Liver (tissue), 9 donors: ENCODE measurements around the gene FEM1B. TPM values are rescaled to one million over a fixed set of nuclear protein-coding genes. Genes with fewer than 3 reads are reported as not detected.

Experiments
- DNase-seq: peaks from one replicate; pipeline ENCODE4 v3.0.0-alpha.2; 2017; ENCODE audit warnings: low spot score
- H3K27ac ChIP-seq, 2 donors: one replicate each; pipeline ENCODE4 v1.7.0; 2013; ENCODE audit warnings: inconsistent platforms in 2 of 2, low read length in 2 of 2, control low read depth in 1 of 2, low read depth in 1 of 2, mild to moderate bottlenecking in 1 of 2
- H3K27me3 ChIP-seq, 4 donors: one replicate each; pipeline versions ENCODE4 v1.6.1 to v1.7.0; 2013; ENCODE audit warnings: low read length in 3 of 4, inconsistent platforms in 1 of 4, mild to moderate bottlenecking in 1 of 4, moderate library complexity in 1 of 4; ENCODE audit not compliant: control insufficient read depth in 4 of 4, insufficient read depth in 4 of 4
- H3K36me3 ChIP-seq, 4 donors: one replicate each; pipeline versions ENCODE4 v1.6.1 to v1.7.0; 2013; ENCODE audit warnings: low read length in 3 of 4, mild to moderate bottlenecking in 3 of 4, low read depth in 1 of 4, moderate library complexity in 1 of 4; ENCODE audit not compliant: control insufficient read depth in 4 of 4, insufficient read depth in 3 of 4
- H3K4me1 ChIP-seq, 4 donors: one replicate each; pipeline versions ENCODE4 v1.6.1 to v1.7.0; 2013; ENCODE audit warnings: low read length in 3 of 4, mild to moderate bottlenecking in 3 of 4, moderate library complexity in 1 of 4; ENCODE audit not compliant: control insufficient read depth in 4 of 4, insufficient read depth in 4 of 4
- H3K4me3 ChIP-seq, 3 donors: one replicate each; pipeline versions ENCODE4 v1.6.1 to v1.7.0; 2013; ENCODE audit warnings: low read length in 3 of 3, control low read depth in 1 of 3, low read depth in 1 of 3, mild to moderate bottlenecking in 1 of 3
- H3K9ac ChIP-seq, 2 donors: one replicate each; pipeline ENCODE4 v1.7.0; 2013; ENCODE audit warnings: low read length in 2 of 2, mild to moderate bottlenecking in 2 of 2, moderate library complexity in 2 of 2, control low read depth in 1 of 2, low read depth in 1 of 2
- H3K9me3 ChIP-seq, 4 donors: one replicate each; pipeline versions ENCODE4 v1.6.1 to v1.7.0; 2013; ENCODE audit warnings: low read length in 3 of 4; ENCODE audit not compliant: control insufficient read depth in 4 of 4
- EGR1 ChIP-seq, 2 donors: IDR thresholded peaks; 2 replicates each; pipeline ENCODE4 v1.6.1; 2016 to 2018; ENCODE audit warnings: antibody characterized with exemption in 2 of 2, low read depth in 2 of 2
- FOXA1 ChIP-seq: IDR thresholded peaks from 2 replicates; pipeline ENCODE4 v1.6.1; 2016; ENCODE audit warnings: antibody characterized with exemption
- FOXA2 ChIP-seq: IDR thresholded peaks from 2 replicates; pipeline ENCODE4 v1.6.1; 2016; ENCODE audit warnings: antibody characterized with exemption
- GABPA ChIP-seq, 2 donors: IDR thresholded peaks in 1 of 2; conservative IDR thresholded peaks in 1 of 2; 2 replicates each; pipeline ENCODE4 v1.6.1; 2016; ENCODE audit warnings: antibody characterized with exemption in 2 of 2, mild to moderate bottlenecking in 1 of 2, moderate library complexity in 1 of 2
- HNF4A ChIP-seq, 2 donors: conservative IDR thresholded peaks; 2 replicates each; pipeline ENCODE4 v1.6.1; 2016; ENCODE audit warnings: antibody characterized with exemption in 2 of 2, mild to moderate bottlenecking in 2 of 2
- HNF4G ChIP-seq: IDR thresholded peaks from 2 replicates; pipeline ENCODE4 v1.6.1; 2016; ENCODE audit warnings: antibody characterized with exemption
- JUND ChIP-seq, 2 donors: IDR thresholded peaks; 2 replicates each; pipeline ENCODE4 v1.6.1; 2016; ENCODE audit warnings: antibody characterized with exemption in 2 of 2
- MAX ChIP-seq: IDR thresholded peaks from 2 replicates; pipeline ENCODE4 v1.6.1; 2016; ENCODE audit warnings: antibody characterized with exemption
- NR2F2 ChIP-seq: IDR thresholded peaks from 2 replicates; pipeline ENCODE4 v1.6.1; 2016; ENCODE audit warnings: antibody characterized with exemption
- RAD21 ChIP-seq, 2 donors: IDR thresholded peaks; 2 replicates each; pipeline ENCODE4 v1.6.1; 2016; ENCODE audit warnings: antibody characterized with exemption in 2 of 2, mild to moderate bottlenecking in 2 of 2
- RXRA ChIP-seq, 2 donors: IDR thresholded peaks; 2 replicates each; pipeline ENCODE4 v1.6.1; 2017 to 2018; ENCODE audit warnings: antibody characterized with exemption in 2 of 2, mild to moderate bottlenecking in 1 of 2
- SP1 ChIP-seq: IDR thresholded peaks from 2 replicates; pipeline ENCODE4 v1.6.1; 2018; ENCODE audit warnings: antibody characterized with exemption, mild to moderate bottlenecking
- TAF1 ChIP-seq: conservative IDR thresholded peaks from 2 replicates; pipeline ENCODE4 v1.6.1; 2016; ENCODE audit warnings: antibody characterized with exemption, mild to moderate bottlenecking
- YY1 ChIP-seq: IDR thresholded peaks from 2 replicates; pipeline ENCODE4 v1.6.1; 2016; ENCODE audit warnings: antibody characterized with exemption, mild to moderate bottlenecking
- whole genome bisulfite sequencing: extraction: QIAGEN DNeasy Blood & Tissue Kit; methylation state at CpG from one replicate; pipeline ENCODE4 v1.1.7; 2013; 5-methylcytosine and 5-hydroxymethylcytosine counted together
- polyA plus RNA-seq, 2 donors: library from polyadenylated mRNA; stranded (reverse) in 1 of 2; unstranded in 1 of 2; fragments of 200-250 nt in 1 of 2; fragments of >200 nt in 1 of 2; fragmentation: Nextera tagmentation in 1 of 2; extraction: Ambion mirVana in 1 of 2; gene quantifications; one replicate each; pipeline versions ENCODE4 v1.2.1 to v1.2.3, GENCODE V29; 2013 to 2015
- total RNA-seq, 2 donors: library from RNA; depleted of rRNA; stranded (reverse); fragments of >200 nt; gene quantifications; one replicate each; pipeline ENCODE4 v1.2.3, GENCODE V29; 2014
- TF ChIP-seq, protein P1 (sequence below): IDR thresholded peaks from 2 replicates; pipeline ENCODE4 v1.6.1; 2016; ENCODE audit warnings: antibody characterized with exemption
- TF ChIP-seq, protein P2 (sequence below): IDR thresholded peaks from 2 replicates; pipeline ENCODE4 v1.6.1; 2016; ENCODE audit warnings: antibody characterized with exemption
- TF ChIP-seq, protein P3 (sequence below): IDR thresholded peaks from 2 replicates; pipeline ENCODE4 v1.6.1; 2016; ENCODE audit warnings: antibody characterized with exemption, mild to moderate bottlenecking
- donor health status: healthy.
- donor health status: healthy.
- donor health status: healthy.
- donor health status: healthy.
- donor health status: healthy.

FEM1B gene
- total and polyA plus RNA-seq, 4 donors, result 6.2 to 39.5 (median 17.8) TPM

DNA sequence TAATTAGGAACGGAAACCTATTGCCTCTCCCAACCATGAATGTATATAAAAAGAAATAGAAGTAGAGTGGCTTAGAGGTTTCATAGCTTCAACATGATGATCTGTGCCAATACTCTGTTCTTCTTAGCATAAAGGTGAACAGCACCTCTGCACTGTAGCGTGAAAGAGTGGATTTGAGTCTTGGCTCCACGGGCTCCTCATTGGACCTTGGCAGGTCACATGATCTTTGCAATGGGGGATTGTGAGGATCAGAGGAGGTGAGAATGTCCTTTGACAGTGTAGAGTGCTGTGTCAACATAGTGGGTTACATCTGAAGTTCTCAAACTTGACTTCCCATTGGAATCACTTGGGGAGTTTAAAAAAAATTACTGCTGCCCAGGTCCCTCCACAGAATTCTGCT is 51.4 kb downstream of the FEM1B start:
- Histone ChIP-seq H3K27me3 (no peaks in the 10 kb centered on the region), H3K27ac (no peak overlapping the region), H3K4me3 (no peak overlapping the region), H3K9me3 (no peaks in the 10 kb centered on the region), H3K9ac (no peak overlapping the region), H3K36me3 (no peaks in the 10 kb centered on the region), H3K4me1 (no peaks in the 10 kb centered on the region)
- DNase-seq, result no peak
- TF ChIP-seq FOXA2 (no peak), FOXA1 (no peak), NR2F2 (no peak)
- WGBS, result 94% methylated on average over 3 of the region's 3 CpGs

GRCh38 chr15:68330416-68330815 is 52.9 kb downstream of the FEM1B start:
- DNase-seq, result no peak
- TF ChIP-seq HNF4A (conservative IDR thresholded peaks at IDR 0.05) (no peak), RAD21 (IDR thresholded peaks at IDR 0.05) (no peak)
- H3K9me3 ChIP-seq, result no peaks in the 10 kb centered on the region
- no peaks in the 10 kb centered on the region for H3K27me3 ChIP-seq
- H3K4me3 ChIP-seq, result no peak overlapping the region
- H3K4me1 ChIP-seq, result no peaks in the 10 kb centered on the region
- WGBS, result 78% methylated on average over 6 of the region's 6 CpGs
- H3K9ac ChIP-seq, result no peak overlapping the region
- H3K27ac ChIP-seq, result no peak overlapping the region
- no peaks in the 10 kb centered on the region for H3K36me3 ChIP-seq

- Histone ChIP-seq H3K27me3 (no peaks in the 10 kb centered on the region), H3K27ac (no peak overlapping the region), H3K4me3 (no peak overlapping the region), H3K4me1 (no peaks in the 10 kb centered on the region), H3K9me3 (no peaks in the 10 kb centered on the region), H3K36me3 (no peaks in the 10 kb centered on the region), H3K9ac (no peak overlapping the region)
- no peak for DNase-seq
- TF ChIP-seq NR2F2 (no peak), EGR1 (IDR thresholded peaks at IDR 0.05; ENCODE audit: low read depth in 2 of 2) (no peak), RXRA (IDR thresholded peaks at IDR 0.05) (no peak), MAX (no peak), YY1 (no peak), SP1 (no peak), FOXA2 (no peak), GABPA (IDR thresholded peaks at IDR 0.05 in 1 of 2, conservative IDR thresholded peaks at IDR 0.05 in 1 of 2) (no peak), JUND (IDR thresholded peaks at IDR 0.05) (no peak), HNF4A (conservative IDR thresholded peaks at IDR 0.05) (no peak), FOXA1 (no peak), HNF4G (no peak), TAF1 (no peak)
- TF ChIP-seq, protein P1, sequence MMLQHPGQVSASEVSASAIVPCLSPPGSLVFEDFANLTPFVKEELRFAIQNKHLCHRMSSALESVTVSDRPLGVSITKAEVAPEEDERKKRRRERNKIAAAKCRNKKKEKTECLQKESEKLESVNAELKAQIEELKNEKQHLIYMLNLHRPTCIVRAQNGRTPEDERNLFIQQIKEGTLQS, result no peak
- TF ChIP-seq, protein P2, sequence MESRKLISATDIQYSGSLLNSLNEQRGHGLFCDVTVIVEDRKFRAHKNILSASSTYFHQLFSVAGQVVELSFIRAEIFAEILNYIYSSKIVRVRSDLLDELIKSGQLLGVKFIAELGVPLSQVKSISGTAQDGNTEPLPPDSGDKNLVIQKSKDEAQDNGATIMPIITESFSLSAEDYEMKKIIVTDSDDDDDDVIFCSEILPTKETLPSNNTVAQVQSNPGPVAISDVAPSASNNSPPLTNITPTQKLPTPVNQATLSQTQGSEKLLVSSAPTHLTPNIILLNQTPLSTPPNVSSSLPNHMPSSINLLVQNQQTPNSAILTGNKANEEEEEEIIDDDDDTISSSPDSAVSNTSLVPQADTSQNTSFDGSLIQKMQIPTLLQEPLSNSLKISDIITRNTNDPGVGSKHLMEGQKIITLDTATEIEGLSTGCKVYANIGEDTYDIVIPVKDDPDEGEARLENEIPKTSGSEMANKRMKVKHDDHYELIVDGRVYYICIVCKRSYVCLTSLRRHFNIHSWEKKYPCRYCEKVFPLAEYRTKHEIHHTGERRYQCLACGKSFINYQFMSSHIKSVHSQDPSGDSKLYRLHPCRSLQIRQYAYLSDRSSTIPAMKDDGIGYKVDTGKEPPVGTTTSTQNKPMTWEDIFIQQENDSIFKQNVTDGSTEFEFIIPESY, result no peak
- TF ChIP-seq, protein P3, sequence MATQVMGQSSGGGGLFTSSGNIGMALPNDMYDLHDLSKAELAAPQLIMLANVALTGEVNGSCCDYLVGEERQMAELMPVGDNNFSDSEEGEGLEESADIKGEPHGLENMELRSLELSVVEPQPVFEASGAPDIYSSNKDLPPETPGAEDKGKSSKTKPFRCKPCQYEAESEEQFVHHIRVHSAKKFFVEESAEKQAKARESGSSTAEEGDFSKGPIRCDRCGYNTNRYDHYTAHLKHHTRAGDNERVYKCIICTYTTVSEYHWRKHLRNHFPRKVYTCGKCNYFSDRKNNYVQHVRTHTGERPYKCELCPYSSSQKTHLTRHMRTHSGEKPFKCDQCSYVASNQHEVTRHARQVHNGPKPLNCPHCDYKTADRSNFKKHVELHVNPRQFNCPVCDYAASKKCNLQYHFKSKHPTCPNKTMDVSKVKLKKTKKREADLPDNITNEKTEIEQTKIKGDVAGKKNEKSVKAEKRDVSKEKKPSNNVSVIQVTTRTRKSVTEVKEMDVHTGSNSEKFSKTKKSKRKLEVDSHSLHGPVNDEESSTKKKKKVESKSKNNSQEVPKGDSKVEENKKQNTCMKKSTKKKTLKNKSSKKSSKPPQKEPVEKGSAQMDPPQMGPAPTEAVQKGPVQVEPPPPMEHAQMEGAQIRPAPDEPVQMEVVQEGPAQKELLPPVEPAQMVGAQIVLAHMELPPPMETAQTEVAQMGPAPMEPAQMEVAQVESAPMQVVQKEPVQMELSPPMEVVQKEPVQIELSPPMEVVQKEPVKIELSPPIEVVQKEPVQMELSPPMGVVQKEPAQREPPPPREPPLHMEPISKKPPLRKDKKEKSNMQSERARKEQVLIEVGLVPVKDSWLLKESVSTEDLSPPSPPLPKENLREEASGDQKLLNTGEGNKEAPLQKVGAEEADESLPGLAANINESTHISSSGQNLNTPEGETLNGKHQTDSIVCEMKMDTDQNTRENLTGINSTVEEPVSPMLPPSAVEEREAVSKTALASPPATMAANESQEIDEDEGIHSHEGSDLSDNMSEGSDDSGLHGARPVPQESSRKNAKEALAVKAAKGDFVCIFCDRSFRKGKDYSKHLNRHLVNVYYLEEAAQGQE, result no peak
- WGBS, result 57% methylated on average over 10 of the region's 10 CpGs
Observed at GRCh38 chr15:68330901-68331300, 53.4 kb downstream of the FEM1B start.
